Neural cell (in vitro differentiated cells): ENCODE measurements around the gene AGRP. TPM values are rescaled to one million over a fixed set of nuclear protein-coding genes. Genes with fewer than 3 reads are reported as not detected.

Experiments used
- H2AFZ ChIP-seq: fragments of 200-600, 300-800 bp; sonication (generic), shearing (Covaris generic); 2 replicates; pipeline ENCODE4 v1.6.0; 2014; ENCODE audit warnings: low read depth, mild to moderate bottlenecking, antibody characterized with exemption, low read length, moderate library complexity
- H3F3A ChIP-seq: fragments of 200-600 bp; shearing (Covaris generic); 2 replicates; pipeline ENCODE4 v1.6.1; 2016; ENCODE audit warnings: mild to moderate bottlenecking, moderate library complexity, mixed read lengths, antibody characterized with exemption, low read length; ENCODE audit not compliant: insufficient read depth, poor library complexity, severe bottlenecking
- H3K27ac ChIP-seq: fragments of 200-600, 300-800 bp; sonication (generic), shearing (Covaris generic); 2 replicates; pipeline ENCODE4 v1.5.1; 2014; ENCODE audit warnings: mild to moderate bottlenecking, low read length, moderate library complexity
- H3K27me3 ChIP-seq: fragments of 300-800, 200-600 bp; sonication (generic), shearing (Covaris generic); 2 replicates; pipeline ENCODE4 v1.6.0; 2014; ENCODE audit warnings: mild to moderate bottlenecking, low read depth, low read length, moderate library complexity; ENCODE audit not compliant: insufficient read depth
- H3K36me3 ChIP-seq: fragments of 300-800, 200-600 bp; sonication (generic), shearing (Covaris generic); 2 replicates; pipeline ENCODE4 v1.5.1; 2014; ENCODE audit warnings: mild to moderate bottlenecking, antibody characterized with exemption, low read length, moderate library complexity; ENCODE audit not compliant: insufficient read depth
- H3K4me2 ChIP-seq: fragments of 300-800, 200-600 bp; sonication (generic), shearing (Covaris generic); 2 replicates; pipeline ENCODE4 v1.6.0; 2014; ENCODE audit warnings: mild to moderate bottlenecking, low read length
- H3K4me3 ChIP-seq: fragments of 300-800, 200-600 bp; sonication (generic), shearing (Covaris generic); 2 replicates; pipeline ENCODE4 v1.5.1; 2014; ENCODE audit warnings: mild to moderate bottlenecking, low read length, moderate library complexity
- H3K79me2 ChIP-seq: fragments of 200-600 bp; shearing (Covaris generic); replicated peaks from 2 replicates; pipeline ENCODE4 v1.6.0; 2014; ENCODE audit warnings: mild to moderate bottlenecking, low read length, moderate library complexity; ENCODE audit not compliant: insufficient read depth
- H3K9ac ChIP-seq: fragments of 300-800, 200-600 bp; sonication (generic), shearing (Covaris generic); 2 replicates; pipeline ENCODE4 v1.6.1; 2016; ENCODE audit warnings: mild to moderate bottlenecking, low read length, mixed read lengths
- H3K9me2 ChIP-seq: fragments of 200-600 bp; shearing (Covaris generic); 2 replicates; pipeline ENCODE4 v1.6.1; 2016; ENCODE audit warnings: mild to moderate bottlenecking, low read length, mixed read lengths; ENCODE audit not compliant: insufficient read depth
- H3K9me3 ChIP-seq: fragments of 200-600, 300-800 bp; sonication (generic), shearing (Covaris generic); 2 replicates; pipeline ENCODE4 v1.6.1; 2016; ENCODE audit warnings: mild to moderate bottlenecking, mixed run types, low read length, moderate library complexity, mixed read lengths
- H4K20me1 ChIP-seq: fragments of 200-600 bp; shearing (Covaris generic); 2 replicates; pipeline ENCODE4 v1.6.1; 2016; ENCODE audit warnings: mild to moderate bottlenecking, mixed run types; ENCODE audit not compliant: insufficient read depth
- EP300 ChIP-seq: fragments of 450-650 bp; conservative IDR thresholded peaks from 2 replicates; pipeline ENCODE4 v1.6.1; 2014; ENCODE audit warnings: antibody characterized with exemption, mild to moderate bottlenecking, moderate library complexity; ENCODE audit not compliant: poor library complexity, severe bottlenecking
- EZH2 ChIP-seq: fragments of 200-600, 300-800 bp; shearing (Covaris generic), sonication (generic); IDR thresholded peaks from 2 replicates; pipeline ENCODE4 v1.6.1; 2014; ENCODE audit warnings: antibody characterized with exemption, low read length, borderline replicate concordance, mild to moderate bottlenecking; ENCODE audit not compliant: insufficient read depth, poor library complexity, severe bottlenecking
- MXI1 ChIP-seq: fragments of 450-650 bp; conservative IDR thresholded peaks from 2 replicates; pipeline ENCODE4 v1.6.1; 2014; ENCODE audit warnings: antibody characterized with exemption, mild to moderate bottlenecking; ENCODE audit not compliant: poor library complexity, severe bottlenecking
- POLR2AphosphoS5 ChIP-seq: IDR thresholded peaks from 2 replicates; pipeline ENCODE4 v1.6.1; 2012
- RAD21 ChIP-seq: fragments of 450-650 bp; conservative IDR thresholded peaks from 2 replicates; pipeline ENCODE4 v1.6.1; 2014; ENCODE audit warnings: antibody characterized with exemption, mild to moderate bottlenecking, moderate library complexity
- REST ChIP-seq: IDR thresholded peaks from 2 replicates; pipeline ENCODE4 v1.6.1; 2012; ENCODE audit warnings: borderline replicate concordance
- SMC3 ChIP-seq: fragments of 450-650 bp; conservative IDR thresholded peaks from 2 replicates; pipeline ENCODE4 v1.6.1; 2014; ENCODE audit warnings: antibody characterized with exemption, mild to moderate bottlenecking, moderate library complexity; ENCODE audit not compliant: poor library complexity
- TAF1 ChIP-seq: IDR thresholded peaks from 2 replicates; pipeline ENCODE4 v1.6.1; 2012; ENCODE audit warnings: low read depth
- polyA plus RNA-seq: library from polyadenylated mRNA; depleted of rRNA; stranded (reverse); fragments of >200 nt; gene quantifications from 2 replicates; pipeline ENCODE4 v1.2.3, GENCODE V29; 2014
- TF ChIP-seq, protein P1 (sequence below): fragments of 450-650 bp; IDR thresholded peaks from 2 replicates; pipeline ENCODE4 v1.5.1; 2014; ENCODE audit warnings: antibody characterized with exemption, mild to moderate bottlenecking, moderate library complexity; ENCODE audit not compliant: poor library complexity, severe bottlenecking

The AGRP gene
- polyA plus RNA-seq, 1 donor from 2014 or later: not detected

GRCh38 chr16:67528222-67528869 is 45.0 kb upstream of the AGRP start, which contains the start of gene RIPOR1 (continued):
- TF ChIP-seq TAF1: no peak
- TF ChIP-seq POLR2AphosphoS5: no peak

GRCh38 chr16:67526149-67526791 is 42.9 kb upstream of the AGRP start:
- Histone ChIP-seq H3K79me2 (peaks cover 16% of the 10 kb centered on the region), H3K27ac (no peak overlapping the region), H3K9me2 (no peaks in the 10 kb centered on the region), H3K27me3 (no peaks in the 10 kb centered on the region), H3K4me3 (no peak overlapping the region), H2AFZ (no peak overlapping the region), H3K4me2 (no peak overlapping the region), H4K20me1 (no peaks in the 10 kb centered on the region), H3K9me3 (no peaks in the 10 kb centered on the region), H3K9ac (no peak overlapping the region), H3F3A (no peaks in the 10 kb centered on the region), H3K36me3 (no peaks in the 10 kb centered on the region)
- no peak for TF ChIP-seq MXI1
- TF ChIP-seq REST: no peak
- TF ChIP-seq, protein P1, sequence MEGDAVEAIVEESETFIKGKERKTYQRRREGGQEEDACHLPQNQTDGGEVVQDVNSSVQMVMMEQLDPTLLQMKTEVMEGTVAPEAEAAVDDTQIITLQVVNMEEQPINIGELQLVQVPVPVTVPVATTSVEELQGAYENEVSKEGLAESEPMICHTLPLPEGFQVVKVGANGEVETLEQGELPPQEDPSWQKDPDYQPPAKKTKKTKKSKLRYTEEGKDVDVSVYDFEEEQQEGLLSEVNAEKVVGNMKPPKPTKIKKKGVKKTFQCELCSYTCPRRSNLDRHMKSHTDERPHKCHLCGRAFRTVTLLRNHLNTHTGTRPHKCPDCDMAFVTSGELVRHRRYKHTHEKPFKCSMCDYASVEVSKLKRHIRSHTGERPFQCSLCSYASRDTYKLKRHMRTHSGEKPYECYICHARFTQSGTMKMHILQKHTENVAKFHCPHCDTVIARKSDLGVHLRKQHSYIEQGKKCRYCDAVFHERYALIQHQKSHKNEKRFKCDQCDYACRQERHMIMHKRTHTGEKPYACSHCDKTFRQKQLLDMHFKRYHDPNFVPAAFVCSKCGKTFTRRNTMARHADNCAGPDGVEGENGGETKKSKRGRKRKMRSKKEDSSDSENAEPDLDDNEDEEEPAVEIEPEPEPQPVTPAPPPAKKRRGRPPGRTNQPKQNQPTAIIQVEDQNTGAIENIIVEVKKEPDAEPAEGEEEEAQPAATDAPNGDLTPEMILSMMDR: no peak
- TF ChIP-seq SMC3: no peak
- TF ChIP-seq POLR2AphosphoS5: no peak
- TF ChIP-seq EP300: no peak

GRCh38 chr16:67525176-67525860 is 42.0 kb upstream of the AGRP start:
- no peaks in the 10 kb centered on the region for H3F3A ChIP-seq
- H2AFZ ChIP-seq: no peak overlapping the region
- TF ChIP-seq TAF1 (no peak), EZH2 (no peak), REST (no peak), EP300 (no peak), SMC3 (no peak), POLR2AphosphoS5 (no peak), MXI1 (no peak), RAD21 (no peak)
- TF ChIP-seq, protein P1: no peak
- H3K9me3 ChIP-seq: no peaks in the 10 kb centered on the region
- no peak overlapping the region for H3K27ac ChIP-seq
- H3K9ac ChIP-seq: no peak overlapping the region
- H3K36me3 ChIP-seq: no peaks in the 10 kb centered on the region
- peaks cover 6% of the 10 kb centered on the region for H3K79me2 ChIP-seq
- H4K20me1 ChIP-seq: no peaks in the 10 kb centered on the region
- no peaks in the 10 kb centered on the region for H3K27me3 ChIP-seq
- H3K4me2 ChIP-seq: no peak overlapping the region
- no peak overlapping the region for H3K4me3 ChIP-seq
- H3K9me2 ChIP-seq: no peaks in the 10 kb centered on the region
